CD14-positive monocyte (primary cell): ENCODE data around the gene MORN5. TPM values are rescaled to one million over a fixed set of nuclear protein-coding genes. Genes with fewer than 3 reads are reported as not detected.

Experiments
- DNase-seq, 3 donors: peaks; one replicate each; pipeline ENCODE4 v3.0.0-alpha.2; 2011 to 2022
- H2AFZ ChIP-seq: 2 replicates; pipeline ENCODE4 v1.6.0; 2012; ENCODE audit warnings: mild to moderate bottlenecking, low read depth, low read length, inconsistent platforms; ENCODE audit not compliant: insufficient read depth, poor library complexity, severe bottlenecking
- H3K27ac ChIP-seq, 2 donors: 1 replicate in 1 of 2; 2 replicates in 1 of 2; pipeline ENCODE4 v1.5.1; 2012 to 2013; ENCODE audit warnings: low read length in 2 of 2, control low read depth in 1 of 2, inconsistent platforms in 1 of 2, low read depth in 1 of 2, mild to moderate bottlenecking in 1 of 2
- H3K27me3 ChIP-seq, 2 donors: one replicate each; pipeline versions ENCODE4 v1.6.0 to v1.6.1; 2011 to 2013; ENCODE audit warnings: low read length in 2 of 2; ENCODE audit not compliant: control insufficient read depth in 2 of 2, insufficient read depth in 2 of 2
- H3K36me3 ChIP-seq, 2 donors: replicated peaks in 1 of 2; 1 replicate in 1 of 2; 2 replicates in 1 of 2; pipeline versions ENCODE4 v1.5.1 to v1.6.1; 2012 to 2013; ENCODE audit warnings: low read length in 2 of 2, control low read depth in 1 of 2, inconsistent platforms in 1 of 2, mild to moderate bottlenecking in 1 of 2; ENCODE audit not compliant: insufficient read depth in 2 of 2, control insufficient read depth in 1 of 2
- H3K4me1 ChIP-seq, 2 donors: 1 replicate in 1 of 2; 2 replicates in 1 of 2; pipeline versions ENCODE4 v1.5.1 to v1.6.1; 2012 to 2013; ENCODE audit warnings: low read length in 2 of 2, control low read depth in 1 of 2, inconsistent platforms in 1 of 2, mild to moderate bottlenecking in 1 of 2, moderate library complexity in 1 of 2; ENCODE audit not compliant: insufficient read depth in 2 of 2, control insufficient read depth in 1 of 2
- H3K4me2 ChIP-seq: replicated peaks from 2 replicates; pipeline ENCODE3; 2012; ENCODE audit warnings: low read length, moderate library complexity, mild to moderate bottlenecking; ENCODE audit not compliant: poor library complexity, severe bottlenecking; ENCODE audit errors: extremely low read depth
- H3K4me3 ChIP-seq, 3 experiments: fragments of 200-600 bp in 1 of 3; sonication (generic) in 1 of 3; replicated peaks in 1 of 3; 1 replicate in 2 of 3; 2 replicates in 1 of 3; pipeline ENCODE4 v1.5.1; 2011 to 2013; ENCODE audit warnings: low read length in 3 of 3, mild to moderate bottlenecking in 3 of 3, control low read depth in 2 of 3, low read depth in 2 of 3, inconsistent platforms in 1 of 3, moderate library complexity in 1 of 3
- H3K79me2 ChIP-seq: 2 replicates; pipeline ENCODE4 v1.6.0; 2012; ENCODE audit warnings: mild to moderate bottlenecking, control low read depth, inconsistent platforms, low read length, moderate library complexity; ENCODE audit not compliant: insufficient read depth
- H3K9ac ChIP-seq: 2 replicates; pipeline ENCODE4 v1.6.0; 2017; ENCODE audit warnings: low read length, mild to moderate bottlenecking; ENCODE audit not compliant: insufficient read depth, poor library complexity, severe bottlenecking
- H3K9me3 ChIP-seq, 2 donors: replicated peaks in 1 of 2; 1 replicate in 1 of 2; 2 replicates in 1 of 2; pipeline versions ENCODE4 v1.5.1 to v1.6.1; 2012 to 2013; ENCODE audit warnings: low read length in 2 of 2, control low read depth in 1 of 2; ENCODE audit not compliant: control insufficient read depth in 1 of 2, insufficient read depth in 1 of 2
- H4K20me1 ChIP-seq: 2 replicates; pipeline ENCODE4 v1.6.0; 2012; ENCODE audit warnings: mild to moderate bottlenecking, low read length, control low read depth, moderate library complexity; ENCODE audit not compliant: insufficient read depth
- H3K27ac Mint-ChIP-seq, 7 donors: one replicate each; pipeline ENCODE4 v1.8.0; 2020; ENCODE audit warnings: mild to moderate bottlenecking in 7 of 7, mixed read lengths in 7 of 7, moderate library complexity in 6 of 7, inconsistent platforms in 2 of 7
- H3K27me3 Mint-ChIP-seq, 3 donors: one replicate each; pipeline ENCODE4 v1.8.0; 2021 to 2022; ENCODE audit warnings: low read depth in 3 of 3, mild to moderate bottlenecking in 3 of 3, mixed read lengths in 3 of 3, moderate library complexity in 3 of 3, inconsistent platforms in 1 of 3
- H3K36me3 Mint-ChIP-seq, 2 donors: one replicate each; pipeline ENCODE4 v1.8.0; 2020; ENCODE audit warnings: mixed read lengths in 2 of 2, inconsistent platforms in 1 of 2, mild to moderate bottlenecking in 1 of 2
- H3K4me1 Mint-ChIP-seq: one replicate; pipeline ENCODE4 v1.8.0; 2020; ENCODE audit warnings: mild to moderate bottlenecking, mixed read lengths
- H3K4me3 Mint-ChIP-seq, 2 donors: one replicate each; pipeline ENCODE4 v1.8.0; 2020; ENCODE audit warnings: mild to moderate bottlenecking in 2 of 2, mixed read lengths in 2 of 2, moderate library complexity in 1 of 2
- H3K9me3 Mint-ChIP-seq, 7 donors: one replicate each; pipeline ENCODE4 v1.8.0; 2020 to 2022; ENCODE audit warnings: mixed read lengths in 7 of 7, mild to moderate bottlenecking in 6 of 7, moderate library complexity in 6 of 7, inconsistent platforms in 2 of 7
- WGBS: methylation state at CpG from one replicate; pipeline ENCODE4 v1.1.5; 2013; ENCODE audit warnings: missing lambda C conversion rate; ENCODE audit not compliant: insufficient coverage; 5-methylcytosine and 5-hydroxymethylcytosine counted together
- intact Hi-C, 2 donors: fragments of 100-400 bp; cut with micrococcal nuclease; formaldehyde crosslinking; loops; one replicate each; pipeline versions ENCODE4 v1.15.0 to v1.15.1; 2023
- polyA plus RNA-seq, 3 donors: library from polyadenylated mRNA; depleted of rRNA in 1 of 3; unstranded in 2 of 3; stranded (reverse) in 1 of 3; fragments of 300-500 nt in 2 of 3; fragments of >200 nt in 1 of 3; fragmentation: Illumina TruSeq in 2 of 3; gene quantifications; 1 replicate in 2 of 3; 2 replicates in 1 of 3; pipeline ENCODE4 v1.2.3, GENCODE V29; 2012 to 2021
- TF ChIP-seq, protein P1 (sequence below): fragments of 200-600 bp; IDR thresholded peaks from one replicate; pipeline ENCODE4 v1.8.0; 2022; ENCODE audit warnings: antibody characterized with exemption, mild to moderate bottlenecking

The MORN5 gene
- polyA plus RNA-seq, 3 donors: not detected

DNA sequence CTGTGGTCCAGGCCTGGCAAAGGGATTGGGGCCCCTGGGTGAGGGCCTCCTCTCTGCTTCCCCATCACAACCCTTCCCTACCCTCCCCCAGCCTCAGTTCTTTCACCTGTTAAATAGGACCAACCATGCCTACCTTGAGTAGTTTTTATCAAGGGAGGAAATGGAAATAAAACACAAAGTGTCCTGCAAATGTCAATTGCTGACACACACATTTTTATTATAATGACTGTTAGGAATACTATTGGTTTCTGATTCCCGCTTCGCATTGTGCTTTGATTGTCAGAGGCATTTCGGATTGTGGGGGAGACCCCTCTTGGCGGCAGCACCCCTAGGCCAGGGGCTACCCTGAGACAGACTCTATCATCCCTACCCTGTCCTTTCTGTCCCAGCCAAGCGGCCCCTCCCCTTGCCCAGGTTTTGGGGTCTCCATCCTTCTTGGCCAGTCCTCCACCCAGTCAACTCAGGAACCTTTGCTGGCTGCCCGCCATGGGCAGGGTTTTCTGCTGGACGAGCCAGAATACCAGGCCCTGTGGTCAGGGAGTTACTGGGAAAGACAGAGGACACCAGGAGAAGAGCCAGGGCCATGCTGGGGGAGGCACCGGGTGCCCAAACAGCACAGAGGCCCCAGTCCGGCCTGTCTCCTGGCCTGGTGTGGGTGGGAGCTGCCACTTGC is 48.2 kb upstream of the MORN5 start:
- Mint-ChIP-seq H3K36me3 (no peaks in the 10 kb centered on the region), H3K9me3 (peaks cover 0 to 3% (median 0%) of the 10 kb centered on the region in 7 donors), H3K4me1 (no peaks in the 10 kb centered on the region), H3K27ac (peak overlapping the region in 1 of 7 donors; percentile 21), H3K4me3 (no peak overlapping the region), H3K27me3 (peaks cover 2 to 11% (median 7%) of the 10 kb centered on the region in 3 donors)
- TF ChIP-seq, protein P1, sequence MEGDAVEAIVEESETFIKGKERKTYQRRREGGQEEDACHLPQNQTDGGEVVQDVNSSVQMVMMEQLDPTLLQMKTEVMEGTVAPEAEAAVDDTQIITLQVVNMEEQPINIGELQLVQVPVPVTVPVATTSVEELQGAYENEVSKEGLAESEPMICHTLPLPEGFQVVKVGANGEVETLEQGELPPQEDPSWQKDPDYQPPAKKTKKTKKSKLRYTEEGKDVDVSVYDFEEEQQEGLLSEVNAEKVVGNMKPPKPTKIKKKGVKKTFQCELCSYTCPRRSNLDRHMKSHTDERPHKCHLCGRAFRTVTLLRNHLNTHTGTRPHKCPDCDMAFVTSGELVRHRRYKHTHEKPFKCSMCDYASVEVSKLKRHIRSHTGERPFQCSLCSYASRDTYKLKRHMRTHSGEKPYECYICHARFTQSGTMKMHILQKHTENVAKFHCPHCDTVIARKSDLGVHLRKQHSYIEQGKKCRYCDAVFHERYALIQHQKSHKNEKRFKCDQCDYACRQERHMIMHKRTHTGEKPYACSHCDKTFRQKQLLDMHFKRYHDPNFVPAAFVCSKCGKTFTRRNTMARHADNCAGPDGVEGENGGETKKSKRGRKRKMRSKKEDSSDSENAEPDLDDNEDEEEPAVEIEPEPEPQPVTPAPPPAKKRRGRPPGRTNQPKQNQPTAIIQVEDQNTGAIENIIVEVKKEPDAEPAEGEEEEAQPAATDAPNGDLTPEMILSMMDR: no peak
- no peak overlapping the region for H3K4me2 ChIP-seq
- H3K9ac ChIP-seq: no peak overlapping the region
- no peak overlapping the region for H2AFZ ChIP-seq
- H3K79me2 ChIP-seq: no peaks in the 10 kb centered on the region
- no peaks in the 10 kb centered on the region for H3K4me1 ChIP-seq
- H3K36me3 ChIP-seq: no peaks in the 10 kb centered on the region
- intact Hi-C loops: no loop called here
- peaks cover 0 to 1% of the 10 kb centered on the region in 2 donors for H3K9me3 ChIP-seq
- no peaks in the 10 kb centered on the region for H3K27me3 ChIP-seq
- DNase-seq: no peak
- H3K27ac ChIP-seq: no peak overlapping the region
- H3K4me3 ChIP-seq: no peak overlapping the region
- WGBS: 100% methylated on average over 2 of the region's 9 CpGs
- H4K20me1 ChIP-seq: no peaks in the 10 kb centered on the region

GRCh38 chr9:122112238-122112637 is 47.5 kb upstream of the MORN5 start:
- peaks cover 0 to 8% (median 2%) of the 10 kb centered on the region in 7 donors for H3K9me3 Mint-ChIP-seq
- no peak overlapping the region for H2AFZ ChIP-seq
- peaks cover 0 to 6% of the 10 kb centered on the region in 2 donors for H3K9me3 ChIP-seq
- TF ChIP-seq, protein P1: no peak
- no peaks in the 10 kb centered on the region for H3K27me3 ChIP-seq
- no peak overlapping the region for H3K27ac ChIP-seq
- no peak for DNase-seq
- peaks cover 2 to 9% (median 7%) of the 10 kb centered on the region in 3 donors for H3K27me3 Mint-ChIP-seq
- H3K9ac ChIP-seq: no peak overlapping the region
- peak overlapping the region in 1 of 2 donors; percentile 20 for H3K4me3 Mint-ChIP-seq
- H3K4me3 ChIP-seq: no peak overlapping the region
- H4K20me1 ChIP-seq: no peaks in the 10 kb centered on the region
- H3K79me2 ChIP-seq: no peaks in the 10 kb centered on the region
- no peak overlapping the region for H3K4me2 ChIP-seq
- H3K36me3 ChIP-seq: no peaks in the 10 kb centered on the region
- H3K4me1 ChIP-seq: no peaks in the 10 kb centered on the region
- no peaks in the 10 kb centered on the region for H3K36me3 Mint-ChIP-seq
- WGBS: 94% methylated on average over 6 of the region's 6 CpGs
- no peaks in the 10 kb centered on the region for H3K4me1 Mint-ChIP-seq
- intact Hi-C loops: no loop called here
- H3K27ac Mint-ChIP-seq: peak overlapping the region in 1 of 7 donors; percentile 70
